WTC11 (cell line): ENCODE data around the gene SYNJ2.

Experiments
- CREM ChIP-seq: sonication (generic); formaldehyde crosslinking; IDR thresholded peaks from 2 replicates; pipeline ENCODE4 v1.8.1; 2022; ENCODE audit warnings: mild to moderate bottlenecking, missing genetic modification reagents, moderate library complexity
- CTCF ChIP-seq: fragments of 200-600 bp; IDR thresholded peaks from 2 replicates; pipeline ENCODE4 v1.8.0; 2022; ENCODE audit warnings: antibody characterized with exemption
- IRF1 ChIP-seq: sonication (generic); formaldehyde crosslinking; IDR thresholded peaks from 2 replicates; pipeline ENCODE4 v1.8.0; 2023; ENCODE audit warnings: missing genetic modification reagents
- JUN ChIP-seq: sonication (generic); formaldehyde crosslinking; IDR thresholded peaks from 2 replicates; pipeline ENCODE4 v1.8.0; 2023; ENCODE audit warnings: mild to moderate bottlenecking, missing genetic modification reagents
- MAX ChIP-seq: sonication (generic); formaldehyde crosslinking; IDR thresholded peaks from 2 replicates; pipeline ENCODE4 v1.8.0; 2022; ENCODE audit warnings: mild to moderate bottlenecking, missing genetic modification reagents
- NR1H2 ChIP-seq: sonication (generic); formaldehyde crosslinking; IDR thresholded peaks from 2 replicates; pipeline ENCODE4 v1.9.0; 2021; ENCODE audit warnings: mild to moderate bottlenecking, moderate library complexity, missing genetic modification reagents
- RORB ChIP-seq: fragments of 250-450 bp; sonication (Bioruptor Pico); IDR thresholded peaks from 2 replicates; pipeline ENCODE4 v1.9.0; 2021; ENCODE audit warnings: mild to moderate bottlenecking
- SOX15 ChIP-seq: fragments of 250-450 bp; sonication (Bioruptor Pico); IDR thresholded peaks from 2 replicates; pipeline ENCODE4 v1.9.0; 2021; ENCODE audit warnings: mild to moderate bottlenecking
- SP1 ChIP-seq: sonication (generic); formaldehyde crosslinking; conservative IDR thresholded peaks from 2 replicates; pipeline ENCODE4 v1.8.1; 2022; ENCODE audit warnings: missing genetic modification reagents
- TEAD1 ChIP-seq: sonication (generic); formaldehyde crosslinking; IDR thresholded peaks from 2 replicates; pipeline ENCODE4 v1.8.0; 2022; ENCODE audit warnings: mild to moderate bottlenecking, missing genetic modification reagents
- USF2 ChIP-seq: sonication (generic); formaldehyde crosslinking; IDR thresholded peaks from 2 replicates; pipeline ENCODE4 v1.8.1; 2023; ENCODE audit warnings: mild to moderate bottlenecking, missing genetic modification reagents, moderate library complexity
- TF ChIP-seq, protein P1 (sequence below): sonication (generic); formaldehyde crosslinking; IDR thresholded peaks from 2 replicates; pipeline ENCODE4 v1.8.1; 2022; ENCODE audit warnings: missing genetic modification reagents, borderline replicate concordance
- TF ChIP-seq, protein P2 (sequence below): sonication (generic); formaldehyde crosslinking; IDR thresholded peaks from 2 replicates; pipeline ENCODE4 v1.8.1; 2022; ENCODE audit warnings: low read depth, mild to moderate bottlenecking, moderate library complexity, missing genetic modification reagents, borderline replicate concordance
- TF ChIP-seq, protein P3 (sequence below): sonication (generic); formaldehyde crosslinking; IDR thresholded peaks from 2 replicates; pipeline ENCODE4 v1.8.0; 2022; ENCODE audit warnings: mild to moderate bottlenecking, missing genetic modification reagents

DNA sequence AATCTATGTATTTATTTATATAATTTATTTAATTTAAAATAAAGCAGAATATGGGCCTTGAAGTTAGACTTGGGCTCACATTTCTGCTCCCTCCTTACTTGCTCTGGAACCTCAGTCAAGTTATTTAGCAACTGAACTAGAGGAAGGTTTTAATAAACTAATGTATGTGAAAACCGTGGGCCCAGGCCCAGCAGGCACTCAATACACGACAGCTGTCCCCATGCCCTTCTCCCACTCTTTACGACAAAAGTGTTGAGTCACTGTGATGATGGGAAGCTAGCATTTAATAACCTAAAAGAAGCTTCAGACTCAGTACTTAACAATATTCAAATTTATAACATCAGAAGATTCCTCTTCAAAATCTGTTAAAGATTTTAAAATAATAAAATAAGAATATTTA is 139.7 kb downstream of the SYNJ2 start:
- no peak for TF ChIP-seq CTCF
- no peak for TF ChIP-seq MAX (CRISPR knock-in tag)
- no peak for TF ChIP-seq SP1
- TF ChIP-seq RORB: no peak
- no peak for TF ChIP-seq USF2 (CRISPR knock-in tag)
- TF ChIP-seq, protein P1, sequence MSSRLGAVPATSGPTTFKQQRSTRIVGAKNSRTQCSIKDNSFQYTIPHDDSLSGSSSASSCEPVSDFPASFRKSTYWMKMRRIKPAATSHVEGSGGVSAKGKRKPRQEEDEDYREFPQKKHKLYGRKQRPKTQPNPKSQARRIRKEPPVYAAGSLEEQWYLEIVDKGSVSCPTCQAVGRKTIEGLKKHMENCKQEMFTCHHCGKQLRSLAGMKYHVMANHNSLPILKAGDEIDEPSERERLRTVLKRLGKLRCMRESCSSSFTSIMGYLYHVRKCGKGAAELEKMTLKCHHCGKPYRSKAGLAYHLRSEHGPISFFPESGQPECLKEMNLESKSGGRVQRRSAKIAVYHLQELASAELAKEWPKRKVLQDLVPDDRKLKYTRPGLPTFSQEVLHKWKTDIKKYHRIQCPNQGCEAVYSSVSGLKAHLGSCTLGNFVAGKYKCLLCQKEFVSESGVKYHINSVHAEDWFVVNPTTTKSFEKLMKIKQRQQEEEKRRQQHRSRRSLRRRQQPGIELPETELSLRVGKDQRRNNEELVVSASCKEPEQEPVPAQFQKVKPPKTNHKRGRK: no peak
- TF ChIP-seq TEAD1: no peak
- TF ChIP-seq, protein P2, sequence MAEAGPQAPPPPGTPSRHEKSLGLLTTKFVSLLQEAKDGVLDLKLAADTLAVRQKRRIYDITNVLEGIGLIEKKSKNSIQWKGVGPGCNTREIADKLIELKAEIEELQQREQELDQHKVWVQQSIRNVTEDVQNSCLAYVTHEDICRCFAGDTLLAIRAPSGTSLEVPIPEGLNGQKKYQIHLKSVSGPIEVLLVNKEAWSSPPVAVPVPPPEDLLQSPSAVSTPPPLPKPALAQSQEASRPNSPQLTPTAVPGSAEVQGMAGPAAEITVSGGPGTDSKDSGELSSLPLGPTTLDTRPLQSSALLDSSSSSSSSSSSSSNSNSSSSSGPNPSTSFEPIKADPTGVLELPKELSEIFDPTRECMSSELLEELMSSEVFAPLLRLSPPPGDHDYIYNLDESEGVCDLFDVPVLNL: no peak
- no peak for TF ChIP-seq NR1H2 (CRISPR knock-in tag)
- TF ChIP-seq CREM (CRISPR knock-in tag): no peak
- TF ChIP-seq JUN (CRISPR knock-in tag): no peak
- TF ChIP-seq IRF1 (CRISPR knock-in tag): no peak
- no peak for TF ChIP-seq SOX15
- TF ChIP-seq, protein P3, sequence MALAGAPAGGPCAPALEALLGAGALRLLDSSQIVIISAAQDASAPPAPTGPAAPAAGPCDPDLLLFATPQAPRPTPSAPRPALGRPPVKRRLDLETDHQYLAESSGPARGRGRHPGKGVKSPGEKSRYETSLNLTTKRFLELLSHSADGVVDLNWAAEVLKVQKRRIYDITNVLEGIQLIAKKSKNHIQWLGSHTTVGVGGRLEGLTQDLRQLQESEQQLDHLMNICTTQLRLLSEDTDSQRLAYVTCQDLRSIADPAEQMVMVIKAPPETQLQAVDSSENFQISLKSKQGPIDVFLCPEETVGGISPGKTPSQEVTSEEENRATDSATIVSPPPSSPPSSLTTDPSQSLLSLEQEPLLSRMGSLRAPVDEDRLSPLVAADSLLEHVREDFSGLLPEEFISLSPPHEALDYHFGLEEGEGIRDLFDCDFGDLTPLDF (CRISPR knock-in tag): no peak
